SK-N-SH treated with all-trans-retinoic acid at 6 μM for 48 hours (cell line): ENCODE results near the gene GRIK4.

Source experiments
- ARNTL ChIP-seq: fragments of 450-650 bp; formaldehyde crosslinking; IDR thresholded peaks from 2 replicates; pipeline ENCODE4 v1.5.0; 2020; ENCODE audit warnings: low read depth, mild to moderate bottlenecking, moderate library complexity, borderline replicate concordance
- BACH2 ChIP-seq: fragments of 250-450 bp; sonication (Bioruptor Pico); IDR thresholded peaks from 2 replicates; pipeline ENCODE4 v1.9.0; 2021; ENCODE audit warnings: mild to moderate bottlenecking, borderline replicate concordance
- ESRRG ChIP-seq: fragments of 250-450 bp; sonication (Bioruptor Pico); IDR thresholded peaks from 2 replicates; pipeline ENCODE4 v1.6.1; 2021; ENCODE audit warnings: mild to moderate bottlenecking
- ISL1 ChIP-seq: fragments of 250-450 bp; sonication (Bioruptor Pico); IDR thresholded peaks from 2 replicates; pipeline ENCODE4 v2.1.2; 2022; ENCODE audit warnings: mild to moderate bottlenecking, moderate library complexity
- OSR1 ChIP-seq: fragments of 250-450 bp; sonication (Bioruptor Pico); IDR thresholded peaks from 2 replicates; pipeline ENCODE4 v1.8.0; 2022; ENCODE audit warnings: moderate library complexity, mild to moderate bottlenecking, inconsistent platforms
- PATZ1 ChIP-seq: fragments of 250-450 bp; sonication (Bioruptor Pico); IDR thresholded peaks from 2 replicates; pipeline ENCODE4 v1.8.0; 2020; ENCODE audit warnings: mild to moderate bottlenecking, moderate library complexity, borderline replicate concordance
- POU6F1 ChIP-seq: fragments of 250-450 bp; sonication (Bioruptor Pico); IDR thresholded peaks from 2 replicates; pipeline ENCODE4 v1.8.0; 2021; ENCODE audit warnings: low read depth, mild to moderate bottlenecking, moderate library complexity, borderline replicate concordance
- TOX ChIP-seq: fragments of 250-450 bp; sonication (Bioruptor Pico); IDR thresholded peaks from 2 replicates; pipeline ENCODE4 v1.8.0; 2021; ENCODE audit warnings: mild to moderate bottlenecking, moderate library complexity, borderline replicate concordance
- ZNF70 ChIP-seq: fragments of 450-650 bp; formaldehyde crosslinking; IDR thresholded peaks from 2 replicates; pipeline ENCODE4 v1.5.0; 2020; ENCODE audit warnings: mild to moderate bottlenecking, moderate library complexity
- ZNF8 ChIP-seq: fragments of 450-650 bp; formaldehyde crosslinking; IDR thresholded peaks from 2 replicates; pipeline ENCODE4 v1.5.0; 2020; ENCODE audit warnings: mild to moderate bottlenecking, moderate library complexity

- no peak for TF ChIP-seq OSR1 (CRISPR knock-in tag)
- TF ChIP-seq ARNTL (CRISPR knock-in tag) = no peak
- TF ChIP-seq BACH2 (CRISPR knock-in tag) = no peak
- TF ChIP-seq ISL1 = no peak
- no peak for TF ChIP-seq ESRRG (CRISPR knock-in tag)
- TF ChIP-seq POU6F1 = no peak
- no peak for TF ChIP-seq TOX (CRISPR knock-in tag)
- no peak for TF ChIP-seq PATZ1 (CRISPR knock-in tag)
- no peak for TF ChIP-seq ZNF8 (CRISPR knock-in tag)
- no peak for TF ChIP-seq ZNF70 (CRISPR knock-in tag)
Measured at GRCh38 chr11:120890609-120891320, 379.2 kb downstream of the GRIK4 start.
